HuH-7.5 (cell line): Measurements from ENCODE around the gene C2CD4C.
"Not testable (repeated sequence)": the region's sequence is repeated elsewhere in the genome, so short reads cannot be mapped to it uniquely, and the experiment has no call there.

Source experiments
- DNase-seq: peaks from one replicate; pipeline ENCODE4 v3.0.0; 2011; ENCODE audit warnings: low spot score

C2CD4C gene

DNA sequence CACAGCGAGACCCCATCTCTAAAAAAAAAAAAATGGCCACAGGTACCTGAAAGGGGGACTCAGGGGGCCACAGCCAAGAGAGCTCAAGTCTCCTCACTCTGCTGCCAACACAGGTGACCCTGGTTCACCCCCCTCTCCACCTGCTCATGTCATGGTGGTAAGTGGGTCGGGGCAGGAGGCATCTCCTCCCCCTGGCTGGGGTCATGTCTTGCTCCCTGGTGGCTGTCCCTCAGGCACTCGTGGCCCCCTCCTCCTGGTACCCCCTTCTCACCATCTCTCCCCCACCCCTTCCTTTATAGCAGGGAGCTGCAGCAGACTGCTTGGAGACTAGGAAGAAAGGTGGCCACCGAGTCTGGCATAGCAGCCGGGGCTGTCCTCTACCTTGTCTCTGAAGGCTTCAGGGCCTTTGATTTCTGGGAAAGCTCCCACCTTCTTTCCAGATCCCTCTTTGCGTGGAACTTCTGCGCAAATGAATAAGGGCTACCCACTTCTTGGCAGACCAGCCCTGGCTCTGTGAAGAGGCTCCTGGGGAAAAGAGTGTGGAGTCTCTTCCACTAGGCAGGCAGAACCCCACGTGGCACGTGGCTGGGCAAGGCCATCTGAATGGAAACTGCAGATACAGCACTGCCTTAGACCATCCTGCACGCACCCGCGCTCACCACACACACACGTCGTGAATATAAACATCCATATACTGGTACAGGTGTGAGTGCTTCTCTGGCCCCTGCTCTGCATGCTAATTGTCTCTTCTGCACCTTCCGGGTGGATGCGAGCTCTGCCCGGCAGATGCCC lies 44.3 kb downstream of the C2CD4C start:
- DNase-seq: no peak

- DNase-seq: no peak
These were observed 46.3 kb downstream of the C2CD4C start for GRCh38 chr19:362683-363082.

DNA sequence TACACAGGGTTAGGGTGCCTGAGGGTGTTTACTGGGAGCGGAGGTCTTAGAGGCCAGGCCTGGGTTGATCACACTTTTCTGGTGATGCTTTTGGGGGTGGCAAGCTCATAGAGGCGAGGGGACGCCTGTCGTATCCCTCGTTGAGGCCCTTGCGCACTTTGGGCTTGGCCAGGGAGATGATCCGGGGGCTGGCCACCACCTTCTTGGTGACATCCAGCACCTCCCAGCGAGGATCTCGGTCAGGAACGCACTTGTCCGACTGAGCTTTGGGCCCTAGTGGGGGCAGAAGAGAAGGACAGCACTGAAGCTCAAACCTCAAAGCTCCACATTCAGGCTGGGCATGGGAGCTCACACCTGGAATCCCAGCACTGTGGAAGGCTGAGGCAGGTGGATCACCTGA lies 46.8 kb downstream of the C2CD4C start:
- DNase-seq: no peak

- no peak for DNase-seq
These were observed 49.4 kb downstream of the C2CD4C start for GRCh38 chr19:359653-359925.

GRCh38 chr19:355536-355935 lies 53.4 kb downstream of the C2CD4C start:
- not testable (repeated sequence) for DNase-seq
